OCI-LY1 (cell line): Measurements from ENCODE around the gene GGPS1.

Experiments used
- EZH2 ChIP-seq: fragments of 200-600 bp; sonication (generic), shearing (Covaris generic); IDR thresholded peaks from 2 replicates; pipeline ENCODE4 v1.8.0; 2017; ENCODE audit warnings: borderline replicate concordance, mixed run types, mild to moderate bottlenecking, antibody characterized with exemption, low read length, moderate library complexity, mixed read lengths
- TF ChIP-seq, protein P1 (sequence below): fragments of 200-600 bp; sonication (generic), shearing (Covaris generic); IDR thresholded peaks from 2 replicates; pipeline ENCODE4 v1.5.1; 2017; ENCODE audit warnings: mild to moderate bottlenecking, antibody characterized with exemption, low read length, moderate library complexity, mixed read lengths

DNA sequence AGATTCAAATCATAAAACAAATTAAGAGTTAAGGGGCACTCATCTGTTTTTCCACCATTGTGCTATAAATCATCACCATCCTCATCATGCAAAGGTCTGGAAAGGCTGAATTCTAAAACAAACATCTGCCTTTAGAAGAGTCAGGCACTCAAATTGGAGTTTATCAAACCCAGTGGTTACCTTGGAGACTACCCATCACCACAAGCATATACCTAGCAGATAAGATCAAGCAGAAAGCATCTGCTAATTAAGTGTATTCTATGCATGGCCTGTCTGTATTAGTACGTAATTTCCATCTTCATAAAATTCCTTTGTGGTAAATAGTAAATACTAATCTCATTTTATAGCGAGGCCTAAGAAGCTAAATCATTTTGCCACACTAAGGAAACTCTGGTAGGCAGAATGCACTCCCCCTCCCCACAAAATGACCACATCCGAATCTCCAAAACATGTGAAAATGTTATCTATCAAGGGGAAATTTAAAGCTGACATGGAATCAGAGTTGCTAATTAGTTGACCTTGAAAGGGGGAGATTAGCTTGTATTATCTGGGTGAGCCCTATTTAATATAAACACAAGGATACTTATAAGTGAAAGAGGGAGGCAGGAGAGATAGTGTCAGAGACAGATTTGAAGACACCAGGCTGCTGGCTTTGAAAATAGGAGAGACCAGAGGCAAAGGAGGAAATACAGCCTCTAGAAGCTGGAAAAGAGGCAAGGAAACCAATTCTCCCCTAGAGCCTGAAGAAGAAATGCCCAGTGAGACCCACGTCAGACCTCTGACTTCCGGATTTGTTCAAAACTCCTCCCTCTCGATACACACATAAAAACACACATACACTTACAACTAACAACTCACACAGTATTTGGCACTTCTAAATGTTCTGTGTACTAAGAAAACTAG lies 23.6 kb upstream of the GGPS1 start:
- TF ChIP-seq, protein P1, sequence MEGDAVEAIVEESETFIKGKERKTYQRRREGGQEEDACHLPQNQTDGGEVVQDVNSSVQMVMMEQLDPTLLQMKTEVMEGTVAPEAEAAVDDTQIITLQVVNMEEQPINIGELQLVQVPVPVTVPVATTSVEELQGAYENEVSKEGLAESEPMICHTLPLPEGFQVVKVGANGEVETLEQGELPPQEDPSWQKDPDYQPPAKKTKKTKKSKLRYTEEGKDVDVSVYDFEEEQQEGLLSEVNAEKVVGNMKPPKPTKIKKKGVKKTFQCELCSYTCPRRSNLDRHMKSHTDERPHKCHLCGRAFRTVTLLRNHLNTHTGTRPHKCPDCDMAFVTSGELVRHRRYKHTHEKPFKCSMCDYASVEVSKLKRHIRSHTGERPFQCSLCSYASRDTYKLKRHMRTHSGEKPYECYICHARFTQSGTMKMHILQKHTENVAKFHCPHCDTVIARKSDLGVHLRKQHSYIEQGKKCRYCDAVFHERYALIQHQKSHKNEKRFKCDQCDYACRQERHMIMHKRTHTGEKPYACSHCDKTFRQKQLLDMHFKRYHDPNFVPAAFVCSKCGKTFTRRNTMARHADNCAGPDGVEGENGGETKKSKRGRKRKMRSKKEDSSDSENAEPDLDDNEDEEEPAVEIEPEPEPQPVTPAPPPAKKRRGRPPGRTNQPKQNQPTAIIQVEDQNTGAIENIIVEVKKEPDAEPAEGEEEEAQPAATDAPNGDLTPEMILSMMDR = no peak
- no peak for TF ChIP-seq EZH2
